Measurements from ENCODE around the gene NEGR1. TPM values are rescaled to one million over a fixed set of nuclear protein-coding genes. Genes with fewer than 3 reads are reported as not detected.

The NEGR1 gene
- total RNA-seq, 1 donor from 2014 or later, result 0.26 TPM

DNA sequence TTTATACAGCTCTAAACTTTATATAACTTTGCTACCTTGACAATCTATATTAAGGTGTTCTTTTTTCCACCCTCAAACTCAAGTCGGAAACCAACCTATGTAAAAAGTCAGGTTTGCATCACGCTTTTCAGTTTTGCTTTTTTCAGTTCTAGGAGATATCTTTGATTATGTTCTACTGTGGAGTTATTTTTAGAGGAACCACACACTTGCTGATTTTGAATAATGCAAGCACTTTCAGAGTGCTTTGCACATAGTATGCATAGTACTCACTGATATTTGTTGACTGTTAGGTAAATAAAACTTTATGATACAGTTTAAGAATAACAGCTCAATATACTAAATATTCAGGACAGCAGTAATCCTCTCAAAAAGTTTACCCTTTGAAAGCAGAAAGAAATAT, 637.3 kb downstream of the NEGR1 start:
- DNase-seq (ENCODE audit: low read depth) (no peak), FAIRE-seq (no peak)
- Histone ChIP-seq H3K4me3 (ENCODE audit: low read depth, low read length) (no peak overlapping the region), H3K36me3 (ENCODE audit: control insufficient read depth, insufficient read depth, low read length) (no peaks in the 10 kb centered on the region), H3K27me3 (ENCODE audit: control insufficient read depth, insufficient read depth, low read length) (no peaks in the 10 kb centered on the region)
- TF ChIP-seq, protein P1, sequence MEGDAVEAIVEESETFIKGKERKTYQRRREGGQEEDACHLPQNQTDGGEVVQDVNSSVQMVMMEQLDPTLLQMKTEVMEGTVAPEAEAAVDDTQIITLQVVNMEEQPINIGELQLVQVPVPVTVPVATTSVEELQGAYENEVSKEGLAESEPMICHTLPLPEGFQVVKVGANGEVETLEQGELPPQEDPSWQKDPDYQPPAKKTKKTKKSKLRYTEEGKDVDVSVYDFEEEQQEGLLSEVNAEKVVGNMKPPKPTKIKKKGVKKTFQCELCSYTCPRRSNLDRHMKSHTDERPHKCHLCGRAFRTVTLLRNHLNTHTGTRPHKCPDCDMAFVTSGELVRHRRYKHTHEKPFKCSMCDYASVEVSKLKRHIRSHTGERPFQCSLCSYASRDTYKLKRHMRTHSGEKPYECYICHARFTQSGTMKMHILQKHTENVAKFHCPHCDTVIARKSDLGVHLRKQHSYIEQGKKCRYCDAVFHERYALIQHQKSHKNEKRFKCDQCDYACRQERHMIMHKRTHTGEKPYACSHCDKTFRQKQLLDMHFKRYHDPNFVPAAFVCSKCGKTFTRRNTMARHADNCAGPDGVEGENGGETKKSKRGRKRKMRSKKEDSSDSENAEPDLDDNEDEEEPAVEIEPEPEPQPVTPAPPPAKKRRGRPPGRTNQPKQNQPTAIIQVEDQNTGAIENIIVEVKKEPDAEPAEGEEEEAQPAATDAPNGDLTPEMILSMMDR (IDR thresholded peaks at IDR 0.05; ENCODE audit: insufficient read depth, low read length, severe bottlenecking), result no peak

DNA sequence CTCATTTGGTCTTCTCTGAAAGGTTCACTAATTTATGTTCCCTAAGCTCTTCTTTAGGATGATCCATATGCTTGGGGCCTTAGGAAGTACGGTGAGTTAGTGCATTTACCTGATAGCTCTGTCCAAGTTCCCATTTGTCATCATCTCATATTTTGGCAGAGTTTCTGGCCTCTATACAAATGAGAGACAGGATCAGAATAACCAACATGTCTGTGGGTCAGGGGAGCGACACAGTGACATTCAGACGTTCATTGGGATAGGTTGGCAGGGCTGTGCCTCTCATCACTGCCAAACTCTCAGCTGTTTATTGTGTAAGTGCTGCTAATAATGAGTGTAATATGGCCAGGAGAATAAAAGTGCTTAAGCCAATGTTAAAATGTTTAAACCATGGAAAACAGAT, 640.4 kb downstream of the NEGR1 start:
- FAIRE-seq (no peak), DNase-seq (ENCODE audit: low read depth) (no peak)
- Histone ChIP-seq H3K27me3 (ENCODE audit: control insufficient read depth, insufficient read depth, low read length) (no peaks in the 10 kb centered on the region), H3K4me3 (ENCODE audit: low read depth, low read length) (no peak overlapping the region), H3K36me3 (ENCODE audit: control insufficient read depth, insufficient read depth, low read length) (no peaks in the 10 kb centered on the region)
- TF ChIP-seq, protein P1 (IDR thresholded peaks at IDR 0.05; ENCODE audit: insufficient read depth, low read length, severe bottlenecking), result no peak

DNA sequence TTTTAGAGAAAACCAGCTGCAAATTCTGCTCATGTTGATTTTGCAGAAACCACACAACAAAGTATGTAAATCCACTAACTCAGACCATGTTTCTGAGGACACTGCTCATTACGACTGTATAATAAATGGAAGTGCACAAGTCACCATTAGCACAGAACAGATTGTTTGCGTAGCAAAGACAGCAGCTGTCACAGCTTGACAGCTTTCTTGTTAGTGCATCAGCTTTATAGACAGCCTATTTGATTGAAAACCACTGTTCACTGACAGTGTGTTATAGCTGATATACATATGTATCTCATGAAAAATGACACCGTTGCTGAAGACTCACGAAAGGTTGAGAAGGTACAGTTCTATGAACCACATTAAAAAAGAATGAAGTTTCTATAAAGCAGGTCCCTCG, 641.3 kb downstream of the NEGR1 start:
- no peak overlapping the region for H3K4me3 ChIP-seq (ENCODE audit: low read depth, low read length)
- TF ChIP-seq, protein P1 (IDR thresholded peaks at IDR 0.05; ENCODE audit: insufficient read depth, low read length, severe bottlenecking), result no peak
- FAIRE-seq, result no peak
- H3K36me3 ChIP-seq (ENCODE audit: control insufficient read depth, insufficient read depth, low read length), result no peaks in the 10 kb centered on the region
- no peak for DNase-seq (ENCODE audit: low read depth)
- H3K27me3 ChIP-seq (ENCODE audit: control insufficient read depth, insufficient read depth, low read length), result no peaks in the 10 kb centered on the region

DNA sequence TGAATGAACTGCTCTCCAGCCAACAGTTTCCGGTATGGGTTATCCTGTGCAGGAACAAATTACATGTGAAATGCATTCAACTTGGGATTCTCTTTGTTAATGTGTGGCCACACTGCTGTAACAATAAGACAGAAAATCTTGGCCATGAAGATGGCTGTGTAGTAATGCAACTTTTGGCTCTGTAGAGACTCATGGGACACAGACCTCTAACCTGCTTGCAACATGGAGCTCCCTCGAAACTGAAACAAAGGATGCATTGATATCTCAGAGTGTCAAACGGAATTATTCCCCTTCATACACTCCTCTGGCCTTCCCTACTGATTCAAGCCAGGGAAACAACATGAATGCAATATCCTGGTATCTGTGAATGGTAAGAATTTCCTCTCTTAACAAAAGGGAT, 642.2 kb downstream of the NEGR1 start:
- TF ChIP-seq, protein P1 (IDR thresholded peaks at IDR 0.05; ENCODE audit: insufficient read depth, low read length, severe bottlenecking), result no peak
- no peaks in the 10 kb centered on the region for H3K27me3 ChIP-seq (ENCODE audit: control insufficient read depth, insufficient read depth, low read length)
- no peak for DNase-seq (ENCODE audit: low read depth)
- FAIRE-seq, result no peak
- no peaks in the 10 kb centered on the region for H3K36me3 ChIP-seq (ENCODE audit: control insufficient read depth, insufficient read depth, low read length)
- H3K4me3 ChIP-seq (ENCODE audit: low read depth, low read length), result no peak overlapping the region

DNA sequence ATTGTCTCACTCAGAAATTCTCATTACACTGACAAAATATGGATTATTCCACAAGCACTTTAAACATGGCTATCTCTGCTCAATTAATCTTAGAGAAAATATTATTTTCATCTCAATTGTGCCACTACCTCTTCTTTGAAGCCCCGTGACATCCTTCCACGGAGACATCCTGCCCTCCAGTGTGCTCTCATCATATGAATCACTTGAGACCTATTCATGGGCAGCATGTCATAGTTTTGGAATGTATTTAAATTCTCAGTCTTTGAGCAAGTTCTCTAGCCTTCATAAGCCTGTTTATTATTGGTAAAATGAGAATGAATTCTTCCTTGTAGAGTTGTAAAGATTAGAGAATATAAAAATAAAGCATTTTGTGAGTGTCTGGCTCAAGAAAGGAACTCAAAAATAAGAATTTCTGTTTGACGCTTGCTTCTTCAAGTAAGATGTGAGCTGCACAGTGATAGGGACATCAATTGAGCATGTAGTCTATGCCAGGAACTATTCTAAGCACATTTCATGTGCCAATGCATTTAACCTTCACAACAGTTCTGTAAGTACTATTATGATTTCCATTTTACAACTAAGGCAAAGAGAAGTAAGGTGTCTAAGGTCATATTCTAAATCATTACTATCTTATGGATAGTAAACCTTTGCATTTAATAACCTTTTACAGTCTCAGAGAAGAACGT, 644.1 kb downstream of the NEGR1 start:
- no peak overlapping the region for H3K4me3 ChIP-seq (ENCODE audit: low read depth, low read length)
- peak; percentile 56 for DNase-seq (ENCODE audit: low read depth)
- FAIRE-seq, result no peak
- H3K36me3 ChIP-seq (ENCODE audit: control insufficient read depth, insufficient read depth, low read length), result no peaks in the 10 kb centered on the region
- H3K27me3 ChIP-seq (ENCODE audit: control insufficient read depth, insufficient read depth, low read length), result no peaks in the 10 kb centered on the region
- TF ChIP-seq, protein P1 (IDR thresholded peaks at IDR 0.05; ENCODE audit: insufficient read depth, low read length, severe bottlenecking), result no peak

DNA sequence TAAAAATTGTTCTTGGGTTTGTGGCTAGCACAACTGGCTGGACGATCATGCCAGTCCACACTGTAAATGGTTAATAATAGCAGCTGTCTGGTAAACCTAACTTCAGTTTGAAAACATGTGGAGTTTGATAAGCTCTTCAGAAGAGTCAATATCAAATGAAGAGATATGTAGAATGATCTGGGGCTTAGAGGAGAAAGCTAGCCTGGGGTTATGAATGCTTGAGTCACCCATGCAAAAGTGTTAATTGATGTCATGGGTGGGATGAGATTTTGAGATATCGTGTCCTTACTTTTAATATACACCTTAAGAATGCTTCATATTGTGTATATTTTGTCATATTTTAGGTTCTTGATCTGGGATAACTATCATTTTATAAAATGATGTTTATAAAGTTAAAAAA, 646.8 kb downstream of the NEGR1 start:
- DNase-seq (ENCODE audit: low read depth), result no peak
- TF ChIP-seq, protein P1 (IDR thresholded peaks at IDR 0.05; ENCODE audit: insufficient read depth, low read length, severe bottlenecking), result no peak

More for the DNA sequence above, 646.8 kb downstream of the NEGR1 start:
- Histone ChIP-seq H3K4me3 (ENCODE audit: low read depth, low read length) (no peak overlapping the region), H3K27me3 (ENCODE audit: control insufficient read depth, insufficient read depth, low read length) (no peaks in the 10 kb centered on the region), H3K36me3 (ENCODE audit: control insufficient read depth, insufficient read depth, low read length) (no peaks in the 10 kb centered on the region)
- FAIRE-seq, result no peak
